IMR-90 (cell line): ENCODE results near the gene SEC61A1.

Experiments
- BHLHE40 ChIP-seq: fragments of 150-350 bp; IDR thresholded peaks from 2 replicates; pipeline ENCODE4 v1.6.1; 2016; ENCODE audit warnings: mild to moderate bottlenecking, low read depth, low read length
- CTCF ChIP-seq: conservative IDR thresholded peaks from 2 replicates; pipeline ENCODE4 v1.5.1; 2012; ENCODE audit warnings: mild to moderate bottlenecking, low read depth, low read length, improper control_type of control experiment
- FOS ChIP-seq: fragments of 150-350 bp; IDR thresholded peaks from 2 replicates; pipeline ENCODE4 v1.6.1; 2016; ENCODE audit warnings: low read depth, low read length
- MAFK ChIP-seq: IDR thresholded peaks from 2 replicates; pipeline ENCODE4 v1.6.1; 2012; ENCODE audit warnings: low read depth, low read length, improper control_type of control experiment
- MAZ ChIP-seq: IDR thresholded peaks from 2 replicates; pipeline ENCODE4 v1.6.1; 2012; ENCODE audit warnings: low read depth, mild to moderate bottlenecking, low read length, improper control_type of control experiment, moderate library complexity, borderline replicate concordance
- POLR2A ChIP-seq: IDR thresholded peaks from 2 replicates; pipeline ENCODE4 v1.6.1; 2012; ENCODE audit warnings: mild to moderate bottlenecking, low read depth, low read length
- RAD21 ChIP-seq: IDR thresholded peaks from 2 replicates; pipeline ENCODE4 v1.6.1; 2012; ENCODE audit warnings: low read length, improper control_type of control experiment
- RCOR1 ChIP-seq: IDR thresholded peaks from 2 replicates; pipeline ENCODE4 v1.6.1; 2012; ENCODE audit warnings: mild to moderate bottlenecking, low read length, improper control_type of control experiment; ENCODE audit not compliant: insufficient replicate concordance
- RFX5 ChIP-seq: IDR thresholded peaks from 2 replicates; pipeline ENCODE4 v1.8.0; 2012; ENCODE audit warnings: low read depth, mild to moderate bottlenecking, low read length, moderate library complexity
- SMC3 ChIP-seq: fragments of 150-350 bp; IDR thresholded peaks from 2 replicates; pipeline ENCODE4 v1.6.1; 2016; ENCODE audit warnings: low read depth, mild to moderate bottlenecking, antibody characterized with exemption, low read length, moderate library complexity
- USF2 ChIP-seq: fragments of 150-350 bp; IDR thresholded peaks from 2 replicates; pipeline ENCODE4 v1.6.1; 2017; ENCODE audit warnings: mild to moderate bottlenecking, antibody characterized with exemption, low read length, low read depth
- TF ChIP-seq, protein P1 (sequence below): fragments of 150-350 bp; IDR thresholded peaks from 2 replicates; pipeline ENCODE4 v1.6.1; 2016; ENCODE audit warnings: low read depth, mild to moderate bottlenecking, low read length, moderate library complexity, borderline replicate concordance

DNA sequence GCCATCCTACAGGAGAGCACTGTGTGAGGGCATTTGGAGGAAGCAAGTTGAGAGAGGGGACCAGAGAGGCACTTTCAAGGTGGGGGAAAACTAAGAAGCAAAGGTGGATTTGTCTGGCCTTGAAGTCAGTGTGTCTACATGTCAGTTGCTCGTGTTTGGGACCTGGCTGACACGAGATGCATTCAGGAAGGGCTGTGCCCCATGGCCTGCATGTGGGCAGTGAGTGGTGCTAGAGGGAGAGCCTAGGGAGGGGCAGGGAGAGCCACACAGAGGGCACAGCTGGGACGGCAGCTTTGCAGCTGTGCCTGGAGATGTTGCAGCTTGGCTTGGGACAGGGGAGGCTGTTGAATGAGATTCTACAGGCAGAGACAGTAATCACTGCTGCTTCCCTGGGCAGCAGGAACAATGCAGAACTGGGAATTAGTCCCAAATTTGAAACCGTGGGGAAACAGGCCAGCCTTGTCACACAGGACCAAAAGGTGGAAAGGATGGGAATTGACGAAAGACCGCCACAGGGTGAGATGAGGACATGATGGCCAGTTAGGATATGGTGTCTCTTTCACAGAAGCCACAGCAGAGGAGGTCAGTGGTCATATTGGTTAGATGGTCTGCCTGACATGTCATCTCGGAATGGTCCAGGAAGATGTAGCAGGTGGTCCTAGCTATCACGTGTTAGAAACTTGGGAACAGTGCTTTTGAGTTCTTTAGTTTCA lies 10.0 kb downstream of the SEC61A1 start:
- TF ChIP-seq CTCF (no peak), SMC3 (no peak), POLR2A (no peak), RFX5 (no peak), BHLHE40 (no peak), USF2 (no peak), MAFK (no peak), RAD21 (no peak), RCOR1 (no peak), FOS (no peak), MAZ (no peak)
- TF ChIP-seq, protein P1, sequence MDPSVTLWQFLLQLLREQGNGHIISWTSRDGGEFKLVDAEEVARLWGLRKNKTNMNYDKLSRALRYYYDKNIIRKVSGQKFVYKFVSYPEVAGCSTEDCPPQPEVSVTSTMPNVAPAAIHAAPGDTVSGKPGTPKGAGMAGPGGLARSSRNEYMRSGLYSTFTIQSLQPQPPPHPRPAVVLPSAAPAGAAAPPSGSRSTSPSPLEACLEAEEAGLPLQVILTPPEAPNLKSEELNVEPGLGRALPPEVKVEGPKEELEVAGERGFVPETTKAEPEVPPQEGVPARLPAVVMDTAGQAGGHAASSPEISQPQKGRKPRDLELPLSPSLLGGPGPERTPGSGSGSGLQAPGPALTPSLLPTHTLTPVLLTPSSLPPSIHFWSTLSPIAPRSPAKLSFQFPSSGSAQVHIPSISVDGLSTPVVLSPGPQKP = no peak
